Peyer's patch (tissue), 4 donors: ENCODE data around the gene YWHAE. TPM values are rescaled to one million over a fixed set of nuclear protein-coding genes. Genes with fewer than 3 reads are reported as not detected.
A peak's percentile ranks its signal among the peaks of the same experiment; 100 is the strongest.

Experiments used
- DNase-seq, 3 donors: peaks; one replicate each; pipeline ENCODE4 v3.0.0-alpha.2; 2017 to 2019
- H3K27ac ChIP-seq, 4 donors: fragments of 200-600 bp; sonication (generic); one replicate each; pipeline ENCODE4 v1.5.1; 2016 to 2019
- H3K27me3 ChIP-seq, 2 donors: fragments of 200-600 bp; sonication (generic); one replicate each; pipeline ENCODE4 v1.5.1; 2019
- H3K36me3 ChIP-seq, 3 donors: fragments of 200-600 bp; sonication (generic); one replicate each; pipeline ENCODE4 v1.5.1; 2016 to 2019
- H3K4me1 ChIP-seq, 4 donors: fragments of 200-600 bp; sonication (generic); one replicate each; pipeline ENCODE4 v1.5.1; 2016 to 2019
- H3K4me3 ChIP-seq, 4 donors: fragments of 200-600 bp; sonication (generic); 1 replicate in 3 of 4; 2 replicates in 1 of 4; pipeline ENCODE4 v1.5.1; 2016 to 2019; ENCODE audit warnings: mild to moderate bottlenecking in 1 of 4
- H3K9me3 ChIP-seq, 4 donors: fragments of 200-600 bp; sonication (generic); one replicate each; pipeline ENCODE4 v1.5.1; 2016 to 2019; ENCODE audit warnings: mild to moderate bottlenecking in 1 of 4
- POLR2A ChIP-seq, 2 donors: fragments of 450-650 bp; IDR thresholded peaks; one replicate each; pipeline ENCODE4 v1.5.1; 2017; ENCODE audit warnings: antibody characterized with exemption in 2 of 2, mild to moderate bottlenecking in 2 of 2, moderate library complexity in 2 of 2
- total RNA-seq, 4 donors: library from RNA; depleted of rRNA; stranded (reverse); fragments of >200 nt; gene quantifications; one replicate each; pipeline ENCODE4 v1.1.0, GENCODE V29; 2016
- TF ChIP-seq, protein P1 (sequence below), 6 experiments: fragments of 450-650 bp in 4 of 6; fragments of 200-600 bp in 2 of 6; sonication (generic) in 1 of 6; IDR thresholded peaks; one replicate each; pipeline ENCODE4 v1.5.1; 2017 to 2019; ENCODE audit warnings: antibody characterized with exemption in 6 of 6, mild to moderate bottlenecking in 3 of 6, moderate library complexity in 1 of 6

YWHAE gene
- total RNA-seq, 4 donors from 2014 or later: 317 to 474 (median 395) TPM

DNA sequence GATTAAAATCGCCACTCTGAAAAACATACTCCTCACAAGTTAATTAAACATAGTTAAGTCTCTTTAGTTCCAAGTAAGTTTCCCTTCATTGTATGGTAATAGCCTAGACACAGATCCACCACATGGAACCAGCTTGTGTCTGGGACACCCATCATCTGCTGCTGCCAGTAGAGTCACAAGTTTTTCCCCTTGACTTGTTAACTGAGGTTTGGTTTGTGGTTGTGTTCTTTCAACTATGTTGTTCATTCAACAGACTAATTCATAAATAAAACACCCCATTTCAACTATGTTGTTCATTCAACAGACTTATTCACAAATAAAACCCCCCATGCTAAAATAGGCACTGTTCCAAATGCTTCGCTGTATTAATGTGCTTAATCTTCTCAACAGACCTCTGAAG is 24.4 kb downstream of the YWHAE start:
- Histone ChIP-seq H3K27me3 (no peaks in the 10 kb centered on the region), H3K4me1 (peaks cover 3 to 85% (median 28%) of the 10 kb centered on the region in 4 donors), H3K4me3 (no peak overlapping the region), H3K36me3 (peaks cover 0 to 6% (median 0%) of the 10 kb centered on the region in 3 donors), H3K9me3 (no peaks in the 10 kb centered on the region), H3K27ac (no peak overlapping the region)
- no peak for DNase-seq
- TF ChIP-seq, protein P1, sequence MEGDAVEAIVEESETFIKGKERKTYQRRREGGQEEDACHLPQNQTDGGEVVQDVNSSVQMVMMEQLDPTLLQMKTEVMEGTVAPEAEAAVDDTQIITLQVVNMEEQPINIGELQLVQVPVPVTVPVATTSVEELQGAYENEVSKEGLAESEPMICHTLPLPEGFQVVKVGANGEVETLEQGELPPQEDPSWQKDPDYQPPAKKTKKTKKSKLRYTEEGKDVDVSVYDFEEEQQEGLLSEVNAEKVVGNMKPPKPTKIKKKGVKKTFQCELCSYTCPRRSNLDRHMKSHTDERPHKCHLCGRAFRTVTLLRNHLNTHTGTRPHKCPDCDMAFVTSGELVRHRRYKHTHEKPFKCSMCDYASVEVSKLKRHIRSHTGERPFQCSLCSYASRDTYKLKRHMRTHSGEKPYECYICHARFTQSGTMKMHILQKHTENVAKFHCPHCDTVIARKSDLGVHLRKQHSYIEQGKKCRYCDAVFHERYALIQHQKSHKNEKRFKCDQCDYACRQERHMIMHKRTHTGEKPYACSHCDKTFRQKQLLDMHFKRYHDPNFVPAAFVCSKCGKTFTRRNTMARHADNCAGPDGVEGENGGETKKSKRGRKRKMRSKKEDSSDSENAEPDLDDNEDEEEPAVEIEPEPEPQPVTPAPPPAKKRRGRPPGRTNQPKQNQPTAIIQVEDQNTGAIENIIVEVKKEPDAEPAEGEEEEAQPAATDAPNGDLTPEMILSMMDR (IDR thresholded peaks at IDR 0.05): no peak
- no peak for TF ChIP-seq POLR2A (IDR thresholded peaks at IDR 0.05)

DNA sequence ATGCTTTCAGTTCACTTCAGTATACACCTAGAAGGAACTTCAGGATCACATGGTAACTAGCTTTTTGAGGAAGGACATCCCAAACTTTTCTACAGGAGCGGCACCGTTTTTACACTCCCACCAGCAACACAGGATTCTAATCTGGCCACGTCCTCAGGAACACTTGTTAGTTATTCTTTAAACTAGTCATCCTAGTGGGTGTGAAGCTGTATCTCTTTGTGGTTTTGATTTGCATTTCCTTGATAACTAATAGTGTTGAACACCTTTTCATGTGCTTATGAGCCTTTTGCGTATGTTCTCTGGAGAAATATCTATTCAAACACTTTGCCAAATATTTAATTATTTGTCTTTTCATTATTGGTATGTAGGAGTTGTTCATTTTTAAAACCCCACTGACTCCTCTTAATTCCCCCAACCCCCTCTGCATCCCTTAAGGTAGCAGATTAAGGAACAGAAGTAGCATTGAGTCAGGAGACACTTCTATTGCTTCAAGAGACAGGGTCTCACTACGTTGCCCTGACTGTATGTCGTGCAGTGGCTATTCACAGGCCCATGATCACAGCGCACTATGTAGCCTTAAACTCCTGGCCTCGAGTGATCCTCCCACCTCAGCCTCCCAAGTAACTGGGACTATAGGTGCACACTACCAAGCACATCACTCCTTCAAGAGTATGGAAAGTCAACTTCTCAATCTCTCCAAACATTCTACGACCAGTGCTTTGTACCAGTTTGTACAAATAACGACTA is 25.4 kb downstream of the YWHAE start:
- no peaks in the 10 kb centered on the region for H3K27me3 ChIP-seq
- H3K4me3 ChIP-seq: no peak overlapping the region
- H3K9me3 ChIP-seq: no peaks in the 10 kb centered on the region
- no peak for DNase-seq
- TF ChIP-seq, protein P1 (IDR thresholded peaks at IDR 0.05): no peak
- TF ChIP-seq POLR2A (IDR thresholded peaks at IDR 0.05): no peak
- H3K27ac ChIP-seq: peak overlapping the region in 1 of 4 donors; percentile 1
- H3K4me1 ChIP-seq: peaks cover 3 to 76% (median 28%) of the 10 kb centered on the region in 4 donors
- peaks cover 0 to 6% (median 0%) of the 10 kb centered on the region in 3 donors for H3K36me3 ChIP-seq

DNA sequence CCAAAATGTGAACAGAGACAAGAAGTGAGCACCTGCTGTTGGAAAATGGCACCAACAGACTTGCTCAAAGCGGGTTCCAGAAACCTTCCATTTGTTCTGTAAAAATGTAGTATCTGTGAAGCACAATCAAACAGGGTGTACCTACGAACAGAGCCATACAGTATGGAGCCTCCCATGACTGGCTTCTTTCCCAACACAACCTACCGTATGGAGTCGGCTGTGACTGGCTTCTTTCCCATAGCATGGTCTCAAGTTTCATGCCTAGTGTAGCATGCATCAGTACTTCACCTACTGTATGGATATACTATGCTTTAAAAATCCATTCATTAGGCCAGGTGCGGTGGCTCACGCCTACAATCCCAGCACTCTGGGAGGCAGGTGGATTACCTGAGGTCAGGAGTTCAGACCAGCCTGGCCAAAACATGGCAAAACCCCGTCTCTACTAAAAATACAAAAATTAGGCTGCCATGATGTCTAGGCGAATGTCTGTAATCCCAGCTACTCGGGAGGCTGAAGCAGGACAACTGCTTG is 26.2 kb downstream of the YWHAE start:
- Histone ChIP-seq H3K36me3 (peaks cover 0 to 6% (median 0%) of the 10 kb centered on the region in 3 donors), H3K9me3 (no peaks in the 10 kb centered on the region), H3K27me3 (no peaks in the 10 kb centered on the region), H3K4me1 (peaks cover 3 to 70% (median 30%) of the 10 kb centered on the region in 4 donors), H3K27ac (no peak overlapping the region), H3K4me3 (no peak overlapping the region)
- DNase-seq: no peak
- TF ChIP-seq, protein P1 (IDR thresholded peaks at IDR 0.05): no peak
- TF ChIP-seq POLR2A (IDR thresholded peaks at IDR 0.05): no peak

DNA sequence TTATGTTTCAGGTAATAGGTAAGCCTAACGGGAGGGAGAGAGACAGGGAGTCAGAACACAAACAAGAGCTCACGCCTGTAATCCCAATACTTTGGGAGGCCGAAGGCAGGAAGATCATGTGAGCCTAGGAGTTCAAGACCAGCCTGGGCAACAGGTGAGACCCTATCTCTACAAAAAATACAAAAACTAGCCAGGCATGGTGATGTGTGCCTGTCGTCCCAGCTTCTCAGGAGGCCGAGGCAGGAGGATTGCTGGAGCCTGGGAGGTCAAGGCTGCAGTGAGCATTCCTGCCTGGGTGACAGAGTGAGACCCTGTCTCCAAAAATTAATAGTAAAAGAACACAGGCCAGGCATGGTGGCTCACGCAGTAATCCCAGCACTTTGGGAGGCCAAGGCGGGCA is 27.4 kb downstream of the YWHAE start:
- Histone ChIP-seq H3K36me3 (peaks cover 0 to 6% (median 0%) of the 10 kb centered on the region in 3 donors), H3K27me3 (no peaks in the 10 kb centered on the region), H3K27ac (no peak overlapping the region), H3K9me3 (no peaks in the 10 kb centered on the region), H3K4me3 (no peak overlapping the region), H3K4me1 (peaks cover 3 to 61% (median 28%) of the 10 kb centered on the region in 4 donors)
- DNase-seq: peak in 1 of 3 donors; percentile 36
- TF ChIP-seq, protein P1 (IDR thresholded peaks at IDR 0.05): no peak
- no peak for TF ChIP-seq POLR2A (IDR thresholded peaks at IDR 0.05)

DNA sequence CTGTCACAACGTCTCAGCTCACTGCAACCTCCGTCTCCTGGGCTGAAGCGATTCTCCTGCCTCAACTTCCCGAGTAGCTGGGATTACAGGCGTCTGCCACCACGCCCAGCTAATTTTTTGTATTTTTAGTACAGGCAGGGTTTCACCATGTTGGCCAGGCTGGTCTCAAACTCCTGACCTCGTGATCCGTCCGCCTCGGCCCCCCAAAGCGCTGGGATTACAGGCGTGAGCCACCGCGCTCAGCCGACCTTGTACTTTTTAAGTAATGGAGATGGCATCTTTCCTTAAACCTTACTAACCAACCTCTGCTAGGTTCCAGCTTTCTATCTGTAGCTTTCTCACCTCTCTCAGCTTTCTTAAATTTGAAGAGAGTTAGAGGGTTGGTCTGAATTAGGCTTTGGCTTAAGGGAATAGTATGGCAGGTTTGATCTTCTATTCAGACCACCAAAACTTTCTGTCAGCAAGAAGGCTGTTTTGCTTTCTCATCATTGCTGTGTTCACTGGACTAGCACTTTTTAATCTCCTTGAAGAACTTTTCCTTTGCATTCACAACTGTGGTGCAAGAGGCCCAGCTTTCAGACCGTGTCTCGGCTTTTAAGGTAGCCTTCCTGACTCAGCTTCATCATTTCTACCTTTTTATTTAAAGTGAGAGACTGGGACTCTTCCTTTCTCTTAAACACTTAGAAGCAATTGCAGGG is 28.0 kb downstream of the YWHAE start:
- H3K4me3 ChIP-seq: no peak overlapping the region

More for the DNA sequence above, 28.0 kb downstream of the YWHAE start:
- no peak overlapping the region for H3K27ac ChIP-seq
- H3K9me3 ChIP-seq: no peaks in the 10 kb centered on the region
- H3K4me1 ChIP-seq: peaks cover 3 to 61% (median 23%) of the 10 kb centered on the region in 4 donors
- peaks cover 0 to 6% (median 0%) of the 10 kb centered on the region in 3 donors for H3K36me3 ChIP-seq
- no peak for TF ChIP-seq POLR2A (IDR thresholded peaks at IDR 0.05)
- TF ChIP-seq, protein P1 (IDR thresholded peaks at IDR 0.05): no peak
- DNase-seq: peak in 1 of 3 donors; percentile 40
- no peaks in the 10 kb centered on the region for H3K27me3 ChIP-seq
